K562 (cell line): ENCODE results near the gene GPRASP3. TPM values are rescaled to one million over a fixed set of nuclear protein-coding genes. Genes with fewer than 3 reads are reported as not detected.

Experiments
- ATAC-seq: fragments of 200-7000 bp; cut with Tn5 transposase; 3 replicates; pipeline ENCODE4 v1.9.1; 2020; ENCODE audit warnings: moderate library complexity
- BruUV-seq: library from RNA; stranded (reverse); fragments of 400-500 nt; replicated peaks from 2 replicates; lab custom pipeline; 2021; lab: Mats Ljungman, UMichigan
- CTCF ChIA-PET: fragments of 300-600 bp; formaldehyde crosslinking; extraction: SDS; loops from one replicate; lab custom pipeline; 2021; ENCODE audit warnings: low intra/inter-chr PET ratio; lab: Yijun Ruan, JAX
- POLR2A ChIA-PET: fragments of 300-600, 350-650 bp; sonication (Branson Sonifier 250); formaldehyde crosslinking; extraction: SDS; loops from one replicate; lab custom pipeline; 2021; ENCODE audit warnings: antibody characterized with exemption, inconsistent platforms; lab: Yijun Ruan, JAX
- DNase-seq, 4 experiments: peaks; one replicate each; pipeline versions ENCODE4 v3.0.0 to v3.0.0-alpha.2; 2011 to 2018; ENCODE audit warnings: low spot score in 3 of 4, mixed read lengths in 3 of 4; ENCODE audit errors: extremely low read depth in 1 of 4
- FAIRE-seq: peaks from 2 replicates; lab custom pipeline; 2011; peaks lifted over from hg19 to GRCh38; lab: Jason Lieb, UNC
- H2AFZ ChIP-seq: 2 replicates; pipeline ENCODE4 v1.6.0; 2011; ENCODE audit warnings: low read depth, low read length, control low read depth, inconsistent platforms
- H3K27ac ChIP-seq: fragments of 200-600 bp; 3 replicates; pipeline ENCODE4 v1.8.0; 2011; ENCODE audit warnings: low read depth, mild to moderate bottlenecking, control low read depth, inconsistent platforms, low read length, moderate library complexity, mixed read lengths; ENCODE audit errors: extremely low read depth
- H3K27me3 ChIP-seq, 2 experiments: fragments of 300-600 bp in 1 of 2; 2 replicates in 1 of 2; 3 replicates in 1 of 2; pipeline versions ENCODE4 v1.6.0 to v1.8.0; 2011; ENCODE audit warnings: inconsistent platforms in 2 of 2, low read length in 2 of 2, mild to moderate bottlenecking in 1 of 2, mixed read lengths in 1 of 2, moderate library complexity in 1 of 2; ENCODE audit not compliant: control insufficient read depth in 2 of 2, insufficient read depth in 2 of 2
- H3K36me3 ChIP-seq: fragments of 300-600 bp; 3 replicates; pipeline ENCODE4 v1.8.0; 2011; ENCODE audit warnings: mild to moderate bottlenecking, low read length, inconsistent platforms; ENCODE audit not compliant: control insufficient read depth, insufficient read depth
- H3K4me1 ChIP-seq, 2 experiments: fragments of 200-600 bp in 1 of 2; replicated peaks in 1 of 2; 2 replicates in 1 of 2; 3 replicates in 1 of 2; pipeline versions ENCODE4 v1.5.1 to v1.8.0; 2011; ENCODE audit warnings: inconsistent platforms in 2 of 2, low read length in 2 of 2, mild to moderate bottlenecking in 1 of 2, mixed read lengths in 1 of 2, moderate library complexity in 1 of 2; ENCODE audit not compliant: control insufficient read depth in 2 of 2, insufficient read depth in 2 of 2
- H3K4me2 ChIP-seq: 2 replicates; pipeline ENCODE4 v1.6.1; 2011; ENCODE audit warnings: low read length, control low read depth, inconsistent platforms, mixed read lengths; ENCODE audit not compliant: insufficient read depth
- H3K4me3 ChIP-seq: fragments of 200-600 bp; sonication (generic), shearing (Covaris generic); 2 replicates; pipeline ENCODE4 v1.5.1; 2016; ENCODE audit warnings: control low read depth, inconsistent platforms
- H3K79me2 ChIP-seq: fragments of 200-600 bp; 3 replicates; pipeline ENCODE4 v1.8.0; 2011; ENCODE audit warnings: low read length, inconsistent platforms; ENCODE audit not compliant: control insufficient read depth, insufficient read depth
- H3K9ac ChIP-seq, 2 experiments: 2 replicates each; pipeline versions ENCODE4 v1.6.0 to v1.6.1; 2011; ENCODE audit warnings: low read depth in 2 of 2, low read length in 2 of 2, control low read depth in 1 of 2, inconsistent platforms in 1 of 2, mild to moderate bottlenecking in 1 of 2, mixed read lengths in 1 of 2; ENCODE audit not compliant: insufficient read depth in 1 of 2
- H3K9me1 ChIP-seq: one replicate; pipeline ENCODE4 v1.6.0; 2011; ENCODE audit warnings: inconsistent platforms, mild to moderate bottlenecking, low read length, moderate library complexity; ENCODE audit not compliant: control insufficient read depth, insufficient read depth
- H3K9me3 ChIP-seq: replicated peaks from 2 replicates; pipeline ENCODE4 v1.5.1; 2011; ENCODE audit warnings: low read depth, low read length, inconsistent platforms; ENCODE audit not compliant: control insufficient read depth, insufficient read depth
- H4K20me1 ChIP-seq: replicated peaks from 2 replicates; pipeline ENCODE4 v1.6.1; 2011; ENCODE audit warnings: low read length, inconsistent platforms, mixed read lengths; ENCODE audit not compliant: control insufficient read depth, insufficient read depth
- LEF1 ChIP-seq: fragments of 450-650 bp; IDR thresholded peaks from 2 replicates; pipeline ENCODE4 v1.6.1; 2016; ENCODE audit warnings: mild to moderate bottlenecking
- MITF ChIP-seq: IDR thresholded peaks from 2 replicates; pipeline ENCODE4 v1.6.1; 2014; ENCODE audit warnings: antibody characterized with exemption
- PHF20 ChIP-seq: fragments of 450-650 bp; IDR thresholded peaks from 2 replicates; pipeline ENCODE4 v1.6.1; 2018; ENCODE audit not compliant: partially characterized antibody
- PML ChIP-seq: IDR thresholded peaks from 2 replicates; pipeline ENCODE4 v1.6.1; 2012; ENCODE audit warnings: low read length, inconsistent platforms
- RFX7 ChIP-seq: fragments of 250-450 bp; sonication (Bioruptor Pico); IDR thresholded peaks from 2 replicates; pipeline ENCODE4 v1.5.1; 2021; ENCODE audit warnings: mild to moderate bottlenecking
- SNRNP70 ChIP-seq: fragments of 200-400 bp; formaldehyde crosslinking; optimal IDR thresholded peaks from 2 replicates; pipeline ENCODE3; 2017; ENCODE audit warnings: low read depth, low read length
- ZBTB34 ChIP-seq: fragments of 250-450 bp; sonication (Bioruptor Pico); IDR thresholded peaks from 2 replicates; pipeline ENCODE4 v1.8.0; 2021; ENCODE audit warnings: mild to moderate bottlenecking, moderate library complexity
- ZEB2 ChIP-seq: fragments of 450-650 bp; IDR thresholded peaks from 2 replicates; pipeline ENCODE4 v1.6.1; 2016
- ZKSCAN1 ChIP-seq: fragments of 150-350 bp; IDR thresholded peaks from 2 replicates; pipeline ENCODE4 v1.6.1; 2016; ENCODE audit warnings: low read depth, low read length
- ZNF561 ChIP-seq: fragments of 450-650 bp; formaldehyde crosslinking; conservative IDR thresholded peaks from 2 replicates; pipeline ENCODE4 v1.4.0; 2020; ENCODE audit warnings: mild to moderate bottlenecking, moderate library complexity
- WGBS: fragments of 100-300 bp; shearing (Covaris generic); methylation state at CpG from one replicate; pipeline ENCODE4 v1.1.6; 2016; ENCODE audit warnings: low coverage, mixed read lengths; ENCODE audit not compliant: insufficient coverage; ENCODE audit errors: missing lambda C conversion rate; 5-methylcytosine and 5-hydroxymethylcytosine counted together
- in situ Hi-C: fragments of 300-500 bp; cut with MboI; formaldehyde crosslinking; loops from 4 replicates; pipeline ENCODE4 v1.15.0; 2018; ENCODE audit warnings: inconsistent platforms, mixed read lengths
- intact Hi-C: fragments of 100-400 bp; cut with micrococcal nuclease; formaldehyde crosslinking; loops from 2 replicates; pipeline ENCODE4 v1.14.2; 2022
- polyA plus RNA-seq, 8 experiments: library from polyadenylated mRNA; depleted of rRNA in 4 of 8; stranded (reverse) in 5 of 8; unstranded in 3 of 8; fragments of >200 nt; fragmentation: Nextera tagmentation in 2 of 8; fragmentation: Illumina TruSeq in 1 of 8; extraction: Ambion mirVana in 2 of 8; extraction: Trizol in 1 of 8; gene quantifications; 2 replicates each; pipeline versions ENCODE4 v1.2.1 to v1.2.3, GENCODE V29; 2011 to 2014; ENCODE audit warnings: inconsistent platforms in 1 of 8, missing spikeins in 1 of 8
- total RNA-seq, 7 experiments: library from RNA; depleted of rRNA in 6 of 7; stranded (reverse); fragments of >200 nt in 6 of 7; fragmentation: Illumina TruSeq in 2 of 7; extraction: Trizol in 2 of 7; gene quantifications; 2 replicates each; pipeline versions ENCODE4 v1.2.1 to v1.2.3, GENCODE V29; 2011 to 2021; ENCODE audit warnings: low replicate concordance in 1 of 7

Gene GPRASP3
- total and polyA plus RNA-seq, 9 of the 15 experiments (the other 6 are each of a cell fraction or from before 2014, with no cell fraction given) = 0.50 to 1.9 (median 1.1) TPM

GRCh38 chrX:102728646-102729045 lies 8.1 kb downstream of the GPRASP3 start:
- Histone ChIP-seq H2AFZ (no peak overlapping the region), H3K27ac (no peak overlapping the region), H3K4me1 (no peaks in the 10 kb centered on the region), H4K20me1 (no peaks in the 10 kb centered on the region), H3K9ac (no peak overlapping the region), H3K4me3 (no peak overlapping the region), H3K36me3 (no peaks in the 10 kb centered on the region), H3K9me1 (no peaks in the 10 kb centered on the region), H3K4me2 (no peak overlapping the region), H3K79me2 (no peaks in the 10 kb centered on the region), H3K27me3 (no peaks in the 10 kb centered on the region), H3K9me3 (no peaks in the 10 kb centered on the region)
- no peak for ATAC-seq
- POLR2A ChIA-PET = no interaction called here
- WGBS = 20% methylated on average over 1 of the region's 1 CpG
- TF ChIP-seq ZEB2 (no peak), LEF1 (no peak), ZKSCAN1 (no peak), ZBTB34 (CRISPR knock-in tag) (no peak), ZNF561 (CRISPR knock-in tag) (no peak), SNRNP70 (no peak), PHF20 (no peak), MITF (no peak), PML (no peak), RFX7 (CRISPR knock-in tag) (no peak)
- FAIRE-seq = no peak
- DNase-seq = no peak
- in situ Hi-C loops = no loop called here
- CTCF ChIA-PET = no interaction called here
- BruUV-seq = no TSS peak
- intact Hi-C loops = no loop called here
